Measurements from ENCODE around the gene LAMB4.

The LAMB4 gene

GRCh38 chr7:108030516-108030915 lies 99.6 kb downstream of the LAMB4 start:
- TF ChIP-seq CTCF (conservative IDR thresholded peaks at IDR 0.05; ENCODE audit: low read depth, low read length): no peak
- H3K4me3 ChIP-seq (ENCODE audit: low read length): no peak overlapping the region
- DNase-seq (ENCODE audit: low read depth): no peak

GRCh38 chr7:108029034-108029433 lies 101.1 kb downstream of the LAMB4 start:
- H3K4me3 ChIP-seq (ENCODE audit: low read length): no peak overlapping the region
- TF ChIP-seq CTCF (conservative IDR thresholded peaks at IDR 0.05; ENCODE audit: low read depth, low read length): no peak
- no peak for DNase-seq (ENCODE audit: low read depth)

GRCh38 chr7:108028111-108028510 lies 102.0 kb downstream of the LAMB4 start:
- TF ChIP-seq CTCF (conservative IDR thresholded peaks at IDR 0.05; ENCODE audit: low read depth, low read length): no peak
- DNase-seq (ENCODE audit: low read depth): no peak
- H3K4me3 ChIP-seq (ENCODE audit: low read length): no peak overlapping the region

GRCh38 chr7:108027239-108027638 lies 102.9 kb downstream of the LAMB4 start:
- no peak for TF ChIP-seq CTCF (conservative IDR thresholded peaks at IDR 0.05; ENCODE audit: low read depth, low read length)
- H3K4me3 ChIP-seq (ENCODE audit: low read length): no peak overlapping the region
- DNase-seq (ENCODE audit: low read depth): no peak

GRCh38 chr7:108026647-108027046 lies 103.5 kb downstream of the LAMB4 start:
- no peak overlapping the region for H3K4me3 ChIP-seq (ENCODE audit: low read length)
- no peak for DNase-seq (ENCODE audit: low read depth)
- TF ChIP-seq CTCF (conservative IDR thresholded peaks at IDR 0.05; ENCODE audit: low read depth, low read length): no peak

- TF ChIP-seq CTCF (conservative IDR thresholded peaks at IDR 0.05; ENCODE audit: low read depth, low read length): no peak
- no peak overlapping the region for H3K4me3 ChIP-seq (ENCODE audit: low read length)
- no peak for DNase-seq (ENCODE audit: low read depth)
Observed at GRCh38 chr7:108026116-108026515, 104.0 kb downstream of the LAMB4 start.

DNA sequence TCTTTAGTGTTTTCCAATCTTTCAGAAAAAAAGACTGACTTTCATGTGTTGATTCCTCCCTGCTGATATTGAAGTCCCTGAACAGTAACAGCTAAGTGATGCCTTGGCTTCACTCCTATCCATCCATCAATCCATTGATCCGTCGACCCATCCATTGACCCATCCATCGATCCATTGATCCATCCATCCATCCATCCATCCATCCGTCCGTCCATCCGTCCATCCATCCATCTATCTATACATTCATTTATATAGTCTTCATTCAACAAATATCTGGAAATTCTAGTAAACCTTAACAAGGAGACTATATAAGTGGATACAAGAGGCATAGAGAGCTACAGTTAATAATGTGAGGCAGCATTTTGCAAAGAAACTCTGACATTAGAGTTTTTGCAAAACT lies 105.6 kb downstream of the LAMB4 start:
- TF ChIP-seq CTCF (conservative IDR thresholded peaks at IDR 0.05; ENCODE audit: low read depth, low read length): no peak
- DNase-seq (ENCODE audit: low read depth): no peak
- H3K4me3 ChIP-seq (ENCODE audit: low read length): no peak overlapping the region
